GM12891 (cell line): Measurements from ENCODE around the gene TRAF3.

Source experiments
- POLR2A ChIP-seq: IDR thresholded peaks from 2 replicates; pipeline ENCODE4 v1.6.1; 2011; ENCODE audit warnings: low read depth, low read length, control low read depth
- TAF1 ChIP-seq: IDR thresholded peaks from 2 replicates; pipeline ENCODE4 v1.6.1; 2011; ENCODE audit warnings: low read depth, low read length, control low read depth

- TF ChIP-seq POLR2A (no peak), TAF1 (no peak)
Measured at GRCh38 chr14:102731871-102732800, 45.1 kb upstream of the TRAF3 start.
